H1 (cell line): Measurements from ENCODE around the gene TRIM47. TPM values are rescaled to one million over a fixed set of nuclear protein-coding genes. Genes with fewer than 3 reads are reported as not detected.

Experiments
- CTCF ChIA-PET: fragments of 300-600 bp; sonication (Branson Sonifier 250); formaldehyde crosslinking; loops from one replicate; lab custom pipeline; 2021; ENCODE audit not compliant: partially characterized antibody; lab: Charles Lee
- POLR2A ChIA-PET: fragments of 300-600 bp; sonication (Branson Sonifier 250); formaldehyde crosslinking; loops from one replicate; lab custom pipeline; 2021; ENCODE audit warnings: inconsistent platforms; ENCODE audit not compliant: partially characterized antibody; lab: Charles Lee
- DNase-seq, 2 experiments: peaks; one replicate each; pipeline versions ENCODE4 v3.0.0 to v3.0.0-alpha.2; 2010 to 2022; ENCODE audit warnings: low spot score in 2 of 2, low read depth in 1 of 2, mixed read lengths in 1 of 2
- FAIRE-seq: peaks from 2 replicates; lab custom pipeline; 2011; peaks lifted over from hg19 to GRCh38; lab: Jason Lieb, UNC
- H2AFZ ChIP-seq: 2 replicates; pipeline ENCODE4 v1.8.1; 2012; ENCODE audit warnings: low read length, inconsistent platforms
- H2AK5ac ChIP-seq: 2 replicates; pipeline ENCODE4 v1.6.1; 2013; ENCODE audit warnings: low read depth, low read length
- H2BK120ac ChIP-seq: replicated peaks from 2 replicates; pipeline ENCODE3; 2013; ENCODE audit warnings: low read depth, low read length, inconsistent platforms
- H2BK12ac ChIP-seq: 2 replicates; pipeline ENCODE4 v1.6.1; 2013; ENCODE audit warnings: low read depth, low read length
- H2BK15ac ChIP-seq: 2 replicates; pipeline ENCODE4 v1.6.1; 2013; ENCODE audit warnings: low read length
- H2BK20ac ChIP-seq: 2 replicates; pipeline ENCODE4 v1.6.1; 2013; ENCODE audit warnings: low read length
- H2BK5ac ChIP-seq: 2 replicates; pipeline ENCODE4 v1.6.1; 2013; ENCODE audit warnings: low read depth, low read length
- H3K14ac ChIP-seq: 2 replicates; pipeline ENCODE4 v1.6.1; 2013; ENCODE audit warnings: inconsistent platforms; ENCODE audit not compliant: insufficient read length
- H3K18ac ChIP-seq: 2 replicates; pipeline ENCODE4 v1.6.1; 2013; ENCODE audit warnings: low read length; ENCODE audit errors: extremely low read depth
- H3K23ac ChIP-seq: 2 replicates; pipeline ENCODE4 v1.6.1; 2013; ENCODE audit warnings: inconsistent platforms; ENCODE audit not compliant: insufficient read length
- H3K23me2 ChIP-seq: 2 replicates; pipeline ENCODE4 v1.6.1; 2013; ENCODE audit warnings: low read depth, low read length
- H3K27ac ChIP-seq: 2 replicates; pipeline ENCODE4 v1.6.1; 2011; ENCODE audit warnings: low read depth, low read length, inconsistent platforms
- H3K27me3 ChIP-seq, 4 experiments: replicated peaks in 1 of 4; 1 replicate in 1 of 4; 2 replicates in 3 of 4; pipeline versions ENCODE4 v1.6.1 to v1.8.1; 2011 to 2013; ENCODE audit warnings: low read length in 3 of 4, mild to moderate bottlenecking in 3 of 4, inconsistent platforms in 2 of 4, mixed read lengths in 2 of 4, moderate library complexity in 1 of 4; ENCODE audit not compliant: control insufficient read depth in 3 of 4, insufficient read depth in 3 of 4; ENCODE audit errors: extremely low read depth in 1 of 4
- H3K36me3 ChIP-seq, 4 experiments: 2 replicates each; pipeline versions ENCODE4 v1.6.1 to v1.8.1; 2011 to 2013; ENCODE audit warnings: mild to moderate bottlenecking in 4 of 4, low read length in 3 of 4, moderate library complexity in 2 of 4, control low read depth in 1 of 4, inconsistent platforms in 1 of 4; ENCODE audit not compliant: insufficient read depth in 4 of 4, control insufficient read depth in 2 of 4
- H3K4ac ChIP-seq: replicated peaks from 2 replicates; pipeline ENCODE3; 2013; ENCODE audit warnings: low read length, low read depth, mixed read lengths, inconsistent platforms; ENCODE audit not compliant: insufficient read length
- H3K4me1 ChIP-seq, 4 experiments: replicated peaks in 1 of 4; 1 replicate in 1 of 4; 2 replicates in 3 of 4; pipeline versions ENCODE4 v1.6.1 to v1.8.1; 2011 to 2013; ENCODE audit warnings: low read length in 3 of 4, inconsistent platforms in 2 of 4, mixed read lengths in 1 of 4; ENCODE audit not compliant: insufficient read depth in 4 of 4, control insufficient read depth in 3 of 4
- H3K4me2 ChIP-seq, 2 experiments: 2 replicates each; pipeline versions ENCODE4 v1.6.1 to v1.8.1; 2011 to 2013; ENCODE audit warnings: low read depth in 2 of 2, low read length in 2 of 2, control low read depth in 1 of 2, inconsistent platforms in 1 of 2, mild to moderate bottlenecking in 1 of 2; ENCODE audit not compliant: insufficient read depth in 1 of 2
- H3K4me3 ChIP-seq, 4 experiments: fragments of 200-600, 300-600 bp in 1 of 4; sonication (generic), shearing (Covaris generic), sonication (Bioruptor Twin) in 1 of 4; 2 replicates each; pipeline versions ENCODE4 v1.5.1 to v1.8.1; 2011 to 2016; ENCODE audit warnings: low read length in 4 of 4, low read depth in 3 of 4, control low read depth in 2 of 4, inconsistent platforms in 2 of 4, mild to moderate bottlenecking in 2 of 4, mixed read lengths in 1 of 4, moderate library complexity in 1 of 4; ENCODE audit not compliant: insufficient read depth in 2 of 4; ENCODE audit errors: extremely low read depth in 1 of 4
- H3K56ac ChIP-seq: replicated peaks from 2 replicates; pipeline ENCODE3; 2013; ENCODE audit warnings: low read depth, mild to moderate bottlenecking, mixed read lengths, low read length, inconsistent platforms; ENCODE audit not compliant: insufficient read length
- H3K79me1 ChIP-seq: 2 replicates; pipeline ENCODE4 v1.6.1; 2013; ENCODE audit warnings: low read depth, low read length, control low read depth
- H3K79me2 ChIP-seq, 2 experiments: 2 replicates each; pipeline versions ENCODE4 v1.6.1 to v1.8.1; 2012 to 2013; ENCODE audit warnings: low read length in 2 of 2, mild to moderate bottlenecking in 2 of 2, inconsistent platforms in 1 of 2; ENCODE audit not compliant: insufficient read depth in 2 of 2, control insufficient read depth in 1 of 2
- H3K9ac ChIP-seq, 4 experiments: replicated peaks in 1 of 4; 1 replicate in 1 of 4; 2 replicates in 3 of 4; pipeline versions ENCODE4 v1.6.1 to v1.8.1; 2011 to 2013; ENCODE audit warnings: low read depth in 3 of 4, low read length in 3 of 4, control low read depth in 2 of 4, mild to moderate bottlenecking in 2 of 4, moderate library complexity in 2 of 4, inconsistent platforms in 1 of 4; ENCODE audit errors: extremely low read depth in 1 of 4
- H3K9me3 ChIP-seq, 2 experiments: 2 replicates each; pipeline versions ENCODE4 v1.6.1 to v1.8.1; 2012 to 2013; ENCODE audit warnings: mild to moderate bottlenecking in 2 of 2, moderate library complexity in 2 of 2, control low read depth in 1 of 2, inconsistent platforms in 1 of 2, low read depth in 1 of 2, low read length in 1 of 2, mixed read lengths in 1 of 2; ENCODE audit not compliant: insufficient read depth in 2 of 2
- H4K20me1 ChIP-seq, 2 experiments: replicated peaks in 1 of 2; 2 replicates each; pipeline versions ENCODE3 to v1.8.1; 2011 to 2013; ENCODE audit warnings: inconsistent platforms in 2 of 2, low read length in 2 of 2, mild to moderate bottlenecking in 1 of 2; ENCODE audit not compliant: insufficient read depth in 2 of 2, control insufficient read depth in 1 of 2
- H4K5ac ChIP-seq: 2 replicates; pipeline ENCODE4 v1.6.1; 2013; ENCODE audit warnings: low read length, low read depth, mixed read lengths, inconsistent platforms; ENCODE audit not compliant: insufficient read length
- H4K8ac ChIP-seq: 2 replicates; pipeline ENCODE4 v1.8.0; 2013; ENCODE audit warnings: mild to moderate bottlenecking, moderate library complexity, low read length, inconsistent platforms; ENCODE audit not compliant: insufficient read depth; ENCODE audit errors: extremely low read depth
- H4K91ac ChIP-seq: replicated peaks from 2 replicates; pipeline ENCODE3; 2013; ENCODE audit warnings: low read length, mixed read lengths, inconsistent platforms; ENCODE audit not compliant: insufficient read length
- BRCA1 ChIP-seq: IDR thresholded peaks from 2 replicates; pipeline ENCODE4 v1.6.1; 2012; ENCODE audit warnings: low read depth, low read length, improper control_type of control experiment
- GTF2F1 ChIP-seq: IDR thresholded peaks from 2 replicates; pipeline ENCODE4 v1.6.1; 2012; ENCODE audit warnings: low read depth, low read length, improper control_type of control experiment, borderline replicate concordance
- HDAC2 ChIP-seq, 2 experiments: fragments of 300-600 bp in 1 of 2; sonication (generic) in 1 of 2; IDR thresholded peaks; 2 replicates each; pipeline ENCODE4 v1.6.1; 2011 to 2012; ENCODE audit warnings: low read depth in 2 of 2, low read length in 2 of 2, mild to moderate bottlenecking in 2 of 2, moderate library complexity in 2 of 2, borderline replicate concordance in 1 of 2, inconsistent platforms in 1 of 2
- JUN ChIP-seq: IDR thresholded peaks from 2 replicates; pipeline ENCODE4 v1.6.1; 2011; ENCODE audit warnings: low read depth, mild to moderate bottlenecking, improper control_type of control experiment, low read length
- JUND ChIP-seq: IDR thresholded peaks from 2 replicates; pipeline ENCODE4 v1.6.1; 2011; ENCODE audit warnings: mild to moderate bottlenecking, improper control_type of control experiment, low read length
- RNF2 ChIP-seq: fragments of 200-900, 300-1000 bp; sonication (generic); IDR thresholded peaks from 2 replicates; pipeline ENCODE4 v1.7.1; 2016; ENCODE audit warnings: borderline replicate concordance, low read depth, mild to moderate bottlenecking, antibody characterized with exemption, low read length; ENCODE audit not compliant: poor library complexity, severe bottlenecking; ENCODE audit errors: missing control alignments
- SAP30 ChIP-seq: fragments of 300-600 bp; sonication (generic); IDR thresholded peaks from 2 replicates; pipeline ENCODE4 v1.7.1; 2012; ENCODE audit warnings: low read length, moderate library complexity, mild to moderate bottlenecking, inconsistent platforms; ENCODE audit not compliant: insufficient read depth, insufficient replicate concordance
- SP1 ChIP-seq: IDR thresholded peaks from 2 replicates; pipeline ENCODE4 v1.6.1; 2011; ENCODE audit warnings: low read depth, low read length
- SP2 ChIP-seq: IDR thresholded peaks from 2 replicates; pipeline ENCODE4 v1.6.1; 2012; ENCODE audit warnings: mild to moderate bottlenecking, low read length, inconsistent platforms
- TCF12 ChIP-seq: IDR thresholded peaks from 2 replicates; pipeline ENCODE4 v1.6.1; 2011; ENCODE audit warnings: low read depth, mild to moderate bottlenecking, low read length
- ZNF274 ChIP-seq: IDR thresholded peaks from 2 replicates; pipeline ENCODE4 v1.7.0; 2012; ENCODE audit warnings: low read length, borderline replicate concordance; ENCODE audit errors: extremely low read depth
- WGBS, 2 experiments: shearing (Covaris generic) in 1 of 2; methylation state at CpG; one replicate each; pipeline versions ENCODE4 v1.1.6 to v1.1.7; 2013 to 2015; ENCODE audit warnings: low lambda C conversion rate in 2 of 2, mixed read lengths in 2 of 2, inconsistent platforms in 1 of 2, low coverage in 1 of 2, missing lambda C conversion rate in 1 of 2; ENCODE audit not compliant: insufficient replicate concordance in 2 of 2, insufficient coverage in 1 of 2, insufficient read length in 1 of 2; ENCODE audit errors: extremely low coverage in 1 of 2, missing lambda C conversion rate in 1 of 2; 5-methylcytosine and 5-hydroxymethylcytosine counted together
- polyA plus RNA-seq, 7 experiments: library from polyadenylated mRNA; depleted of rRNA in 3 of 7; stranded (reverse) in 5 of 7; unstranded in 2 of 7; fragments of >200 nt in 5 of 7; fragments of 200-250 nt in 2 of 7; gene quantifications; 1 replicate in 5 of 7; 2 replicates in 1 of 7; 4 replicates in 1 of 7; pipeline versions ENCODE4 v1.2.1 to v1.2.3, GENCODE V29; 2011 to 2013; ENCODE audit warnings: missing spikeins in 2 of 7, mixed read lengths in 2 of 7
- total RNA-seq: library from RNA; stranded (reverse); fragmentation: NEBNext Ultra II Directional; extraction: Animal tissue kit (Norgen Biotek cat#: 25700); gene quantifications from 2 replicates; pipeline ENCODE4 v1.2.1, GENCODE V29; 2021

The TRIM47 gene
- total and polyA plus RNA-seq, 2 of the 8 experiments (the other 6 are each of a cell fraction or from before 2014, with no cell fraction given): 6.3 to 6.4 TPM

- H3K18ac ChIP-seq: no peak overlapping the region
- no peak overlapping the region for H2BK12ac ChIP-seq
- H2BK20ac ChIP-seq: no peak overlapping the region
- peaks cover 5% of the 10 kb centered on the region; the same call in 1 of the 2 replicates for H3K23me2 ChIP-seq
- no peak overlapping the region for H2AK5ac ChIP-seq
- H4K8ac ChIP-seq: no peak overlapping the region
- H3K9me3 ChIP-seq: no peaks in the 10 kb centered on the region
- peaks cover 0 to 7% (median 4%) of the 10 kb centered on the region in 4 experiments; a peak in 5 of 7 replicates for H3K4me1 ChIP-seq
- H3K36me3 ChIP-seq: peaks cover 5 to 35% (median 23%) of the 10 kb centered on the region in 4 experiments; a peak in 7 of 8 replicates
- 0 out of 2 replicates have a peak overlapping the region, but pooled peaks have one; percentile 10 for H3K27ac ChIP-seq
- H4K5ac ChIP-seq: no peak overlapping the region
- no peak overlapping the region for H3K9ac ChIP-seq
- no peak overlapping the region for H3K23ac ChIP-seq
- no peak for FAIRE-seq
- H4K91ac ChIP-seq: no peak overlapping the region
- no peak overlapping the region for H3K4me3 ChIP-seq
- 90% methylated on average over 10 of the region's 13 CpGs; no CpG with 5 or more reads in 1 of the 2 experiments for WGBS, 2 experiments
- H3K27me3 ChIP-seq: no peaks in the 10 kb centered on the region
- no peak overlapping the region for H2AFZ ChIP-seq
- ChIA-PET POLR2A (interaction anchor here (0.6 to 7.4 kb wide), 6 partner anchors 14 to 379 kb away, joined by 3 to 40 read pairs (median 3); no protein-coding TSS in a partner anchor), CTCF (interaction anchor here (0.6 to 51.3 kb wide), 6 partner anchors 11 to 1045 kb away, joined by 3 to 885 read pairs (median 4); partner anchors contain the start of gene CDK3)
- no peaks in the 10 kb centered on the region; the same call in 1 of the 2 replicates for H3K79me1 ChIP-seq
- H3K14ac ChIP-seq: no peak overlapping the region
- no peak overlapping the region for H3K4me2 ChIP-seq
- no peak overlapping the region for H2BK5ac ChIP-seq
- no peak overlapping the region for H3K56ac ChIP-seq
- H4K20me1 ChIP-seq: peaks cover 2 to 5% of the 10 kb centered on the region in 2 experiments
- H2BK15ac ChIP-seq: no peak overlapping the region
- H2BK120ac ChIP-seq: no peak overlapping the region
- DNase-seq: no peak
- H3K79me2 ChIP-seq: peaks cover 0 to 14% of the 10 kb centered on the region in 2 experiments; a peak in 2 of 4 replicates
- H3K4ac ChIP-seq: no peak overlapping the region
- TF ChIP-seq TCF12 (no peak), SP1 (no peak), SAP30 (no peak), BRCA1 (no peak), JUND (no peak), SP2 (no peak), JUN (no peak), RNF2 (no peak), HDAC2 (IDR thresholded peaks at IDR 0.05; ENCODE audit: borderline replicate concordance in 1 of 2, low read depth in 2 of 2, low read length in 2 of 2) (no peak), GTF2F1 (no peak), ZNF274 (no peak)
Observed at GRCh38 chr17:75900691-75901533, 22.5 kb upstream of the TRIM47 start.
